BLaER1 (cell line): ENCODE data around the gene NKAPD1.
"Not testable (repeated sequence)": the region's sequence is repeated elsewhere in the genome, so short reads cannot be mapped to it uniquely, and the experiment has no call there.

ENCODE experiments used
- H3K27ac ChIP-seq: shearing (Covaris generic); formaldehyde crosslinking; 2 replicates; pipeline ENCODE4 v1.8.1; 2022
- H3K27me3 ChIP-seq: shearing (Covaris generic); formaldehyde crosslinking; 2 replicates; pipeline ENCODE4 v1.8.1; 2022
- H3K36me3 ChIP-seq: shearing (Covaris generic); formaldehyde crosslinking; 2 replicates; pipeline ENCODE4 v1.8.1; 2022
- H3K4me1 ChIP-seq: shearing (Covaris generic); formaldehyde crosslinking; 2 replicates; pipeline ENCODE4 v1.8.1; 2022
- H3K4me2 ChIP-seq: shearing (Covaris generic); formaldehyde crosslinking; 2 replicates; pipeline ENCODE4 v1.8.1; 2022
- H3K4me3 ChIP-seq: shearing (Covaris generic); formaldehyde crosslinking; 2 replicates; pipeline ENCODE4 v1.8.1; 2022
- H3K9ac ChIP-seq: shearing (Covaris generic); formaldehyde crosslinking; 2 replicates; pipeline ENCODE4 v1.8.1; 2022
- H3K9me3 ChIP-seq: shearing (Covaris generic); formaldehyde crosslinking; 2 replicates; pipeline ENCODE4 v1.8.1; 2022
- H4K20me1 ChIP-seq: shearing (Covaris generic); formaldehyde crosslinking; 2 replicates; pipeline ENCODE4 v1.8.1; 2022
- Cebpa-rat ChIP-seq: shearing (Covaris generic); IDR thresholded peaks from 2 replicates; pipeline ENCODE4 v1.8.1; 2022

NKAPD1 gene

DNA sequence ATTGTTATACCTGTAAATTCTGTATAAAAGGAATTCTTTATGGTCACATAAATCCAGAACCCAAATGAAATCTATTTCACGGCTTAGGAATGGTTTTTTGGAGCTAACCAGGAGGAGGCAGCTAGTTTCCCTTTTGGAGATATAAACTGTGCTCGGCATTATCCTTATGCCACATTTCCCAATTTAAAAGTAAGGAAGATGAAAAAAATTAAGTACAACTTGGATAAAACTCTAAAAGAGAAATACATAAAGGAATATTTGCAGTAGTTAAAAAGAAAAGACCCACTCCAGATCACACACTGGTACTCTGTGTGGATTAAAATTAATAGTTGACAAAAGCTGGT is 31.2 kb upstream of the NKAPD1 start:
- H3K36me3 ChIP-seq: peaks cover 97% of the 10 kb centered on the region
- peaks cover 6% of the 10 kb centered on the region; the same call in 1 of the 2 replicates for H3K9me3 ChIP-seq
- no peak for TF ChIP-seq Cebpa-rat
- no peak overlapping the region for H3K4me3 ChIP-seq
- no peaks in the 10 kb centered on the region for H3K27me3 ChIP-seq
- no peak overlapping the region for H3K27ac ChIP-seq
- no peaks in the 10 kb centered on the region for H3K4me1 ChIP-seq
- H4K20me1 ChIP-seq: no peaks in the 10 kb centered on the region; the same call in 1 of the 2 replicates
- H3K4me2 ChIP-seq: no peak overlapping the region
- H3K9ac ChIP-seq: no peak overlapping the region

DNA sequence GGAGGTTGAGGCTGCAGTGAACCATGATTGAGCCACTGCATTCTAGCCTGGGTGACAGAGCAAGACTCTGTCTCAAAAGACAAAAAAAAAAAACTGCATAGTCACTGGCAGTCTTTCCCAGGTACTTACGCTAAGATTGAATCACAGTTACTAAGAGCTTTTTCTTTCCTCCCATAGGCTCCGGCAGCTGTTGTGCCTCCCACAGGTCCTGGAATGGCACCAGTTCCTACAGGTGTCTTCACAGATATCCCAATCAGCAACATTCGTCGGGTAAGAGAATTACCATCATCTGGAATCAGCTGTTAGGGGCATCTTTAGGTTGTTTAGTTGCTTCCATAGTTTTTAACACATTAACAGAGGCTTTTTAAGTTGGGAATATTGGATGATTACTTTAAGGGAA is 29.1 kb upstream of the NKAPD1 start:
- Histone ChIP-seq H4K20me1 (no peaks in the 10 kb centered on the region; the same call in 1 of the 2 replicates), H3K4me2 (no peak overlapping the region), H3K9ac (no peak overlapping the region), H3K36me3 (peaks cover 94% of the 10 kb centered on the region), H3K4me1 (no peaks in the 10 kb centered on the region), H3K4me3 (no peak overlapping the region), H3K9me3 (peaks cover 6% of the 10 kb centered on the region; the same call in 1 of the 2 replicates), H3K27ac (no peak overlapping the region), H3K27me3 (no peaks in the 10 kb centered on the region)
- TF ChIP-seq Cebpa-rat: no peak

DNA sequence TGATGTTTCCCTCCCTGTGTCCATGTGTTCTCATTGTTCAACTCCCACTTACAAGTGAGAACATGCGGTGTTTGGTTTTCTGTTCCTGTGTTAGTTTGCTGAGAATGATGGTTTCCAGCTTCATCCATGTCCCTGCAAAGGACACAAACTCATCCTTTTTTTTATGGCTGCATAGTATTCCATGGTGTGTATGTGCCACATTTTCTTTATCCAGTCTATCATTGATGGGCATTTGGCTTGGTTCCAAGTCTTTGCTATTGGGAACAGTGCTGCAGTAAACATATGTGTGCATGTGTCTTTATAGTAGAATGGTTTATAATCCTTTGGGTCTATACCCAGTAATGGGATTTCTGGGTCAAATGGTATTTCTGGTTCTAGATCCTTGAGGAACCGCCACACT is 27.5 kb upstream of the NKAPD1 start:
- peaks cover 94% of the 10 kb centered on the region for H3K36me3 ChIP-seq
- not testable (repeated sequence) for H3K9ac ChIP-seq, H3K27me3 ChIP-seq, H3K4me2 ChIP-seq, H3K27ac ChIP-seq, H3K4me1 ChIP-seq, H4K20me1 ChIP-seq, H3K4me3 ChIP-seq, H3K9me3 ChIP-seq

DNA sequence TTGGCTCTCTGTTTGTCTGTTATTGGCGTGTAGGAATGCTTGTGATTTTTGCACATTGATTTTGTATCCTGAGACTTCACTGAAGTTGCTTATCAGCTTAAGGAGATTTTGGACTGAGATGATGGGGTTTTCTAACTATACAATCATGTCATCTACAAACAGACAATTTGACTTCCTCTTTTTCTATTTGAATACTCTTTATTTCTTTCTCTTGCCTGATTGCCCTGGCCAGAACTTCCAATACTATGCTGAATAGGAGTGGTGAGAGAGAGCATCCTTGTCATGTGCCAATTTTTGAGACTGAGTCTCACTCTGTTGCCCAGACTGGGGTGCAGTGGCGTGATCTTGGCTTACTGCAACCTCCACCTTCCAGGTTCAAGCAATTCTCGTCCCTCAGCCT is 25.8 kb upstream of the NKAPD1 start:
- H3K4me2 ChIP-seq, H4K20me1 ChIP-seq, H3K9me3 ChIP-seq, H3K9ac ChIP-seq, H3K27ac ChIP-seq, H3K4me3 ChIP-seq, H3K4me1 ChIP-seq, H3K27me3 ChIP-seq: not testable (repeated sequence)
- H3K36me3 ChIP-seq: peaks cover 94% of the 10 kb centered on the region

DNA sequence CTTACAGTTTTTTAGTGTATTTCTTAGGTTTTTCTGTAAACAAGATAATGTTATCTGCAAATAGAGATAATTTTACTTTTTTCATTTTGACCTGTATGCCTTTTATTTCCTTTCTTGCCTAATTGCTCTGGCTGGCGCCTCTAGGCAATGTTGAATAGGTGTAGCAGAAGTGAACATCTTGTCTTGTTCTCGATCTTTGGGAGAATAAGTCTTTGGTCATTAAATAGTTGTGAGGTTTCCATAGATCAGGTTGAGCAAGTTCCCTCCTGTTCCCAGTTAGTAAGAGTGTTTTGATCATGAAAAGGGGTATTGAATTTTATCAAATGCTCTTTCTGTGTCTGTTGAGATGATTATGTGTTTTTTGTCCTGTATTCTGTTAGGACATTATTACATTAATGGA is 24.3 kb upstream of the NKAPD1 start:
- Histone ChIP-seq H4K20me1 (no peaks in the 10 kb centered on the region; the same call in 1 of the 2 replicates), H3K36me3 (peaks cover 94% of the 10 kb centered on the region), H3K4me2 (no peak overlapping the region), H3K27me3 (no peaks in the 10 kb centered on the region), H3K4me1 (no peaks in the 10 kb centered on the region; the same call in 1 of the 2 replicates), H3K27ac (no peak overlapping the region), H3K9ac (no peak overlapping the region), H3K9me3 (peaks cover 6% of the 10 kb centered on the region; the same call in 1 of the 2 replicates), H3K4me3 (no peak overlapping the region)
- TF ChIP-seq Cebpa-rat: no peak

DNA sequence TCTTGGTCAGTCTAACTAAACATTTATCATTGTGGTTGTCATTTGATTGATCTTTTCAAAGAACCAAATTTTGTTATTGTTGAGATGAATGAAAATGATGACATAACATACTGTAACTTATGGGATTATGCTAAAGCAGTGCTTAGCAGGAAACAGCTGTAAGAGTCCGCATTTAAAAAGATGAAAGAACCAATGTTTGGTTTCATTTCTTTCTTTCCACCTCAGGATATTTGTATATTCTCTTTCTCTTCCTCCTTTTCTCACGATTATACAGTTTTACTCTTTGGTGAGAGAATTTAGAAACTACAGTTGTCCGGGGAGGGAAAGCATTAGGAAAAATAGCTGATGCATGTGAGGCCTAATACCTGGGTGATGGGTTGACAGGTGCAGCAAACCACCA is 23.4 kb upstream of the NKAPD1 start:
- Histone ChIP-seq H4K20me1 (no peaks in the 10 kb centered on the region; the same call in 1 of the 2 replicates), H3K9me3 (peaks cover 6% of the 10 kb centered on the region; the same call in 1 of the 2 replicates), H3K4me2 (no peak overlapping the region), H3K27me3 (no peaks in the 10 kb centered on the region), H3K36me3 (peaks cover 94% of the 10 kb centered on the region), H3K9ac (no peak overlapping the region), H3K27ac (no peak overlapping the region), H3K4me1 (no peaks in the 10 kb centered on the region; the same call in 1 of the 2 replicates), H3K4me3 (no peak overlapping the region)
- no peak for TF ChIP-seq Cebpa-rat

DNA sequence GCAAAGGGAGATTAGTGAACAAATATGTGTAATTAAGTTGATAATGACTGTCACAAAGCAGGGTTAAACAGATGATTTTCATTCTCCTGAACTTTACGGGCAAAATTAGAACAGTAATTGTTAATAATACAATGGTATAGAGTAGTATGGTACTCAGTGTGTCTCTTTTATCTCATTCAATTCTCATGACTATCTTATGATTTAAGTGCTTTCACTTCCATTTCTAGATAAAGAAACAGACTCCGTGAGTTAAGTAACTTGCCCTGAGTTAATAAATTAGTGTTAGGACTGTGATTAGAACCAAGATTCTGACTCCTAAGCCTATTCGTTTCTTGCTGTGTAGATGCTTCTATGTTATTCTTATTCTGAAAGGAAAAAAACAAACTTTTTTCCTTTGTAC is 22.3 kb upstream of the NKAPD1 start:
- TF ChIP-seq Cebpa-rat: no peak
- H3K4me1 ChIP-seq: no peaks in the 10 kb centered on the region; the same call in 1 of the 2 replicates
- peaks cover 94% of the 10 kb centered on the region for H3K36me3 ChIP-seq
- H3K27ac ChIP-seq: no peak overlapping the region
- no peaks in the 10 kb centered on the region for H3K27me3 ChIP-seq
- H4K20me1 ChIP-seq: no peaks in the 10 kb centered on the region; the same call in 1 of the 2 replicates
- no peak overlapping the region for H3K4me2 ChIP-seq
- H3K9me3 ChIP-seq: peaks cover 6% of the 10 kb centered on the region; the same call in 1 of the 2 replicates
- H3K9ac ChIP-seq: no peak overlapping the region
- H3K4me3 ChIP-seq: no peak overlapping the region

DNA sequence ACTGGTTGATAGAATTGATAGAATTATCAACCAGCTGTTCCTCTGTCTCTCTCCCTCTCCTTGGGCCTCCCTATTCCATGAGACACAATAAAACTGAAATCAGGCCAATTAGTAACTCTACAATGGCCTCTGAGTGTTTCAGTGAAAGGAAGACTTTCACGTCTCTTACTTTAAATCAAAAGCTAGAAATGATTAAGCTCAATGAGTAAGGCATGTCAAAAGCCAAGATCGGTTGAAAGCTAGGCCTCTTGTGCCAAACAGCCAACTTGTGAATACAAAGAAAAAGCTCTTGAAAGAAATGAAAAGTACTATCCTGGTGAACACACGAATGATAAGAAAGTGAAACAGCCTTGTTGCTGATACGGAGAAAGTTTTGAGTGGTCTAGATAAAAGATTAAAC is 16.9 kb upstream of the NKAPD1 start:
- H3K9me3 ChIP-seq: no peaks in the 10 kb centered on the region
- H3K4me3 ChIP-seq: no peak overlapping the region
- no peaks in the 10 kb centered on the region for H4K20me1 ChIP-seq
- H3K9ac ChIP-seq: no peak overlapping the region
- H3K27ac ChIP-seq: no peak overlapping the region
- H3K4me2 ChIP-seq: no peak overlapping the region
- H3K27me3 ChIP-seq: no peaks in the 10 kb centered on the region
- H3K4me1 ChIP-seq: no peaks in the 10 kb centered on the region
- peaks cover 91% of the 10 kb centered on the region for H3K36me3 ChIP-seq
- TF ChIP-seq Cebpa-rat: no peak

DNA sequence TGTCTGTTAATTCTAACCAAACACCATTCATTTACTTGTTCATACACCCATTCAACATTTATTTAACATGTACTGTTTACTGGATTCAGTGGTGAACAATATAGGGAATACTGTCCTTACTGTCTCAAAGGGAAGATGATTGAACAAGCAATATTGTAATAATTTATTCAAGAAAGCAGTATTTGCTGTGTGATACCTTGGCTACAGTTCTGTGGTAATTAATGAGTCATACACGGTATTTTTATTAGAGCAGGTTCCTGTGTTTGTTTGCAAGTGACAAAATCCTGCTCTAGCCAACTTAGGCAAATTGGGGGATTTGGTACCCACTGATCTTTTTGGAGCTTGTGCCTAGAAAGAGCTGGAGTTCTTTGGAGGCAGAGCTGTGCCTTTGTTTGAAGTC is 16.0 kb upstream of the NKAPD1 start:
- Histone ChIP-seq H3K4me1 (no peaks in the 10 kb centered on the region), H3K36me3 (peaks cover 88% of the 10 kb centered on the region), H3K9ac (no peak overlapping the region), H4K20me1 (no peaks in the 10 kb centered on the region), H3K27ac (no peak overlapping the region), H3K9me3 (no peaks in the 10 kb centered on the region), H3K4me3 (no peak overlapping the region), H3K4me2 (no peak overlapping the region), H3K27me3 (no peaks in the 10 kb centered on the region)
- no peak for TF ChIP-seq Cebpa-rat

DNA sequence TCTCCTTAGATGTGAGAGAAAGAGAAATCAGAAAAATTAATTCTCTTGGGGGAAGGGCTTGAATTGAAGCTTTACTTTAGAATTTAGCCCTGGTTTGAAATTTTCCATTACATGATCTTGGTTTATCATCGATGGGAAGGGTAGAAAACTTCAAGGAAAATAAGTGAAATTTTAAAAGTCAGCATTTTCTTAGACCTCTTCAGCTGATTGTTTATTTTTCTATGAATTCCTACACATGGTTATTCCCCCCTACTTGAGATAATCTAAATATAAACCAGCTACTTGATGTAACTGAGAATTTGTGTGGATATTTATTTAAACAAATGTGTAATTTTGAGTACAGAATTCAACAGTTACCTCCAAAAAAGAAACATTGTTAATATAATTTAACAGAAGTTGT is 11.2 kb upstream of the NKAPD1 start:
- no peaks in the 10 kb centered on the region for H3K27me3 ChIP-seq
- H3K27ac ChIP-seq: no peak overlapping the region
- H3K4me1 ChIP-seq: no peaks in the 10 kb centered on the region
- TF ChIP-seq Cebpa-rat: no peak
- no peak overlapping the region for H3K4me2 ChIP-seq
- peaks cover 51% of the 10 kb centered on the region for H3K36me3 ChIP-seq
- H3K4me3 ChIP-seq: no peak overlapping the region
- H3K9me3 ChIP-seq: no peaks in the 10 kb centered on the region
- no peak overlapping the region for H3K9ac ChIP-seq
- no peaks in the 10 kb centered on the region for H4K20me1 ChIP-seq

DNA sequence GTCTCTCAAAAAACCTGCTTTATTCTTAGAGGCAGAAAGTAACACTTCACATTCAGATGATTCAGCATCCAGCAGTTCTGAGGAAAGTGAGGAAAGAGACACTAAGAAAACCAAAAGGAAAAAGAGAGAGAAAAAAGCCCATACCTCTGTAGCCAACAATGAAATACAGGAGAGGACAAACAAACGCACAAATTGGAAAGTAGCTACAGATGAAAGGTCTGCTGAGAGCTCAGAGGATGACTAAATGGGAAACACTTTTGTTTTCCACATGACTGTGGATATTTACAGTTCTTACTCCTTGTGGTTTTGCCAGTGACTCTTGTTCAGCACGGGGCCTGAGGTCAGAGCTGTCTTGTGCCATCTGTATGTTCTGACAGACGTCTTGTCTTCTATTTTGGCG is 8.6 kb downstream of the NKAPD1 start:
- Histone ChIP-seq H3K9me3 (no peaks in the 10 kb centered on the region), H3K36me3 (peaks cover 75% of the 10 kb centered on the region), H4K20me1 (peaks cover 9% of the 10 kb centered on the region; the same call in 1 of the 2 replicates), H3K4me2 (no peak overlapping the region), H3K4me3 (no peak overlapping the region), H3K27me3 (no peaks in the 10 kb centered on the region), H3K9ac (no peak overlapping the region), H3K4me1 (peaks cover 16% of the 10 kb centered on the region), H3K27ac (no peak overlapping the region)
- no peak for TF ChIP-seq Cebpa-rat
